Fibroblast of pulmonary artery (primary cell): Measurements from ENCODE around the gene ASCL5.

Source experiments
- DNase-seq: peaks from one replicate; pipeline ENCODE4 v3.0.0-alpha.2; 2010; ENCODE audit warnings: low read depth
- H3K4me3 ChIP-seq: replicated peaks from 2 replicates; pipeline ENCODE4 v1.5.1; 2011; ENCODE audit warnings: low read depth, mild to moderate bottlenecking, control low read depth, low read length, moderate library complexity
- TF ChIP-seq, protein P1 (sequence below): IDR thresholded peaks from 2 replicates; pipeline ENCODE4 v1.5.1; 2011; ENCODE audit warnings: mild to moderate bottlenecking, control low read depth, low read length, inconsistent platforms; ENCODE audit errors: missing control alignments

Gene ASCL5

DNA sequence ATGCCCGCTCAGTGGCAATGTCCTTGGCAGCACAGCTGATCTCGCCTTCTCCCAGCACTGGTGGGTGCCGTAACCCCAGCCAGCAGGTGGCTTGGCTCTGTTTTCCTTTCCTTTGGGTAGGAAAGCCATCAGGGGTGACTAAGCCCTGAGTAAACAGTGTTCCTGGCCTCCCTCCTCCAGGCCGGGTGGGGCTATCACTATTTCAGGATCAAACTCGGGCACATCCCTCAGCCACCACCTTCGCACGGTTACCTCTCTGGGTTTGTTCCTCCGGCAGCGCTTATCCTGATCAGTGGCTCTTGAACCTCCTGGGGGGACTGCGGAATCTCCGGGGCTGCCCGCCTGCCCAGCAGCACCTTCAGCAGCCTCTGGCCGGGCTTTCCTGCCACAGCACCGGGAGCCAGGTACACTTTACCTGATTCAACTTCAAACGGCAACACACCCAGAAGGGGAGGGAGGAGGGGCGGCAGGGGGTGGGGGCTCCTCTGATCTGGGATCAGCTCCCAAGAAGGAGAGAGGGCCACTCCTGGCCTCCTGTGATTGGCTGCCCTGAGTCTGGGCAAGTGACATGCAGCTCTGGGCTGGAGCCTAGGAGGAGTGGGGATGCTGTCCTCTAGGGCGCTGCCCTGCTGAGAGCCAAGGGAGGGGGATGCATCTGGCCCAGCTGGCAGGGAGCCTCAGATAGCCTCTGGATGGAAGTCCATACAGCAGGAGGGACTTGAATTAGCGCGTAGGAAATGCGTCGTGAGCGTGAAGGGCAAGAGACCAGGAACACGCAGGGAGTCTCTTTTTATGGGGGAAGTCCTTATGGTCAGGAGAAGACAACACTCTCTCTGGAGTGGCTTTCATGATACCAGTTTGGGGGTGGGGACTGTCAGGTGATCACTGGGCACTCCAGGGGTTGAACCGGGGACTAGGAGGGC lies at the start of gene ASCL5:
TSS of gene ASCL5 (minus strand) at position 353 of the 923 bp plus-strand sequence. CDS start 11,812 bp downstream, outside the sequence.
- DNase-seq, result no peak
- H3K4me3 ChIP-seq, result no peak within 1 kb of the TSS
- TF ChIP-seq, protein P1, sequence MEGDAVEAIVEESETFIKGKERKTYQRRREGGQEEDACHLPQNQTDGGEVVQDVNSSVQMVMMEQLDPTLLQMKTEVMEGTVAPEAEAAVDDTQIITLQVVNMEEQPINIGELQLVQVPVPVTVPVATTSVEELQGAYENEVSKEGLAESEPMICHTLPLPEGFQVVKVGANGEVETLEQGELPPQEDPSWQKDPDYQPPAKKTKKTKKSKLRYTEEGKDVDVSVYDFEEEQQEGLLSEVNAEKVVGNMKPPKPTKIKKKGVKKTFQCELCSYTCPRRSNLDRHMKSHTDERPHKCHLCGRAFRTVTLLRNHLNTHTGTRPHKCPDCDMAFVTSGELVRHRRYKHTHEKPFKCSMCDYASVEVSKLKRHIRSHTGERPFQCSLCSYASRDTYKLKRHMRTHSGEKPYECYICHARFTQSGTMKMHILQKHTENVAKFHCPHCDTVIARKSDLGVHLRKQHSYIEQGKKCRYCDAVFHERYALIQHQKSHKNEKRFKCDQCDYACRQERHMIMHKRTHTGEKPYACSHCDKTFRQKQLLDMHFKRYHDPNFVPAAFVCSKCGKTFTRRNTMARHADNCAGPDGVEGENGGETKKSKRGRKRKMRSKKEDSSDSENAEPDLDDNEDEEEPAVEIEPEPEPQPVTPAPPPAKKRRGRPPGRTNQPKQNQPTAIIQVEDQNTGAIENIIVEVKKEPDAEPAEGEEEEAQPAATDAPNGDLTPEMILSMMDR, result no peak

DNA sequence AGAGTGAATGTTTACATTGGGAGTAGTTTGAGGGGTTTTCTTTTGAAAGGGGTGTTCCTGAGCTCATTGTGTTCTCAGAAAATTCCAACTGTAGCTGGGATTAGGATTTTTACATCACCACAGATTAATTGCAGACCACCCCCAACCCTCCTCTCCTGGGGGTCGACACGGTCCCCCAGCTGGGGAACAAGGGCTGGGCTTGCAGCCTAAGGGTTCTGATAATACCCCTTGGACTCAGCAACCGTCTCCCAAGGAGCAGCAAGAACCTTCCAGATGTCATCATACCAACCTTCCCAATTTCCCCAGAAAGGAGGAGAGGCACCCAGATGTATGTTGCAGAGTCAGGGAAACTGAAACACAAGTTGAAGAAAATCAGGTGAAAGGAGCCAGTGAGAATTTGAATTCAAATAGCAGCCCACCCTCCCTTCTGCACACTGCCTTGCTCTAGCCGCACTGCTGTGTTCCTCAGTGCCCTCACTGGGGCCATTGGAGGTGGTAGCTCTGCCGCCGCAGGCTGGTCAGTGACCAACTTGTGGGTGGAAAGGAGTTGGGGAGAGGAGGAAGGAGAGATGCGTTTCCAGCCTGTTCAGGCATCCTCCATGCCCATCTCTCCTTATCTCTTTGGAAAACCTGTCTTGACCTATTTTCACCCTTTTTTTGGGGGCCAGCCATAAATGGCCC lies 49.0 kb upstream of the ASCL5 start:
- TF ChIP-seq, protein P1, result no peak
- DNase-seq, result no peak
- H3K4me3 ChIP-seq, result no peak overlapping the region

DNA sequence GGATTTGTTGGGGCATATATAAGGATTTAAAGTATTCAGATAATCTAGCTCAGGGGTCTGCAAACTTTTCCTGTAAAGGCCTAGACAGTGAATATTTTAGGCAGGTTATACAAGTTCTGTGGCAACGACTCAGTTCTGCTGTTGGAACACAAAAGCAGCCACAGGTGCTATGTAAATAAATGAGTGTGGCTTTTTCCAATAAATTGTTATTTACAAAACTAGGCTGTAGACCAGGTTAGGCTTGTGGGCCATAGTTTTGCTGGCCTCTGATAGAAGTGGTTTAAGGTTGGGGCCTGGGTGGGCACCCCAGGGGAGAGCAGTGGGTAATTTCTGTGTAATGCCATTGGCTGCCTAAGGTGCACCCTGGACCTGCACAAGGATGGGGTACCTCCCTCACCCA lies 46.8 kb upstream of the ASCL5 start:
- H3K4me3 ChIP-seq, result no peak overlapping the region
- no peak for DNase-seq
- TF ChIP-seq, protein P1, result no peak

DNA sequence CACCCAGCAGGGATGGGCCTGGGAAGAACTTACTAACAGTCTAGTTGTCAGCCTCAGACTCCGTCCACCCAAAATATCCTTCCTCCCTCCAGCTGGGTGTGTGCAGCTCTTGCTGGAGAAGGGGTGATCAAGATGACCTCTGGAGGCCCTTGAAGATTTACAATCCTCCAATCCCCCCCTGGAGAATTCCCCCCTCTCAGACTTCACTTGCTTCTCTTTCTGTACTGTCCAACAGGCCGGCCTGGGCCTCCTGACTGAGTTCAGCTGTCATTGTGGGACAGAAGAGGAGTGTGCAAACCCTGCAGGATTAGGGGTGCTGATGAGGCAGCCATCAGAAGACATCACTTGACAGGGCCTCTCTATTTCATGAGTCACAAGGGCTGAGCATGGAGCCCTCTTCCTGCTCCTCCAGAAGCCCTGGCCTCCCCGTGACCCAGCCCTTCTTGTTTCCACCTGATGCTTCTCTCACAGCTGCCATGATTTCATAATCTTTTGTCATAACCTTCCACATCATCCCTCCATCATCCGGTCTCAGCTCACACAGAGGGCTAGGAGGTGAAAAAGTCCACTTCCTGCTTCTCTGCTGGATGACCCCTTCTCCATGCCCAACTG lies 46.1 kb upstream of the ASCL5 start:
- peak; percentile 23 for DNase-seq
- TF ChIP-seq, protein P1, result no peak
- H3K4me3 ChIP-seq, result no peak overlapping the region

DNA sequence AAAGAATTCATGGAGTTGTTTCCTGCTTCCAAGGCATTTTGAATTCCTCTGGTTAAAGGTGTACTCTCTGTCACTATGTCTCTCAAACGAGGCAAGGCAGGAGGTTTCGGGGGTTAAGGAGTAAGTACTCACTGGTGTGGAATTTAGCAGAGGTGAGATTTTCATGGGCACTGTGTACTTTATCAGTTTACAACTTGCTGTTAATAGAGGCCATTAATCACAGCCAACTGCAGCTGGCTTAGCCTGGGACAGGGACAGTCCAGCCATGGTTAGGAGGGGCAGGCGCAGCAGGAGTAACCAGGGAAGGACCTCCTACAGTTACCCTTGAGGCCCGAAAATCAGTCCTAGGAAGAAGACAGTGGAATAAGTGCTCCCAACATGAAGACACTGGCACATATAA lies 45.3 kb upstream of the ASCL5 start:
- H3K4me3 ChIP-seq, result no peak overlapping the region
- no peak for DNase-seq
- TF ChIP-seq, protein P1, result no peak

GRCh38 chr1:201171063-201172036 lies 44.4 kb upstream of the ASCL5 start:
- TF ChIP-seq, protein P1, result peak; percentile 27
- H3K4me3 ChIP-seq, result peak overlapping the region; percentile 65

More at GRCh38 chr1:201171063-201172036, 44.4 kb upstream of the ASCL5 start:
- peak; percentile 31 for DNase-seq
